ENCODE data around the gene TP63. TPM values are rescaled to one million over a fixed set of nuclear protein-coding genes. Genes with fewer than 3 reads are reported as not detected.

Gene TP63
- total RNA-seq, 1 experiment from 2014 or later, result 41.9 TPM

- CTCF ChIA-PET, result interaction anchor here (1.3 to 2.3 kb wide), 4 partner anchors 237 to 361 kb away, joined by 3 to 9 read pairs (median 4); no protein-coding TSS in a partner anchor
- H3K9me3 Mint-ChIP-seq (ENCODE audit: unreplicated experiment), result peaks cover 7% of the 10 kb centered on the region
- no peaks in the 10 kb centered on the region for H3K27me3 Mint-ChIP-seq (ENCODE audit: insufficient read depth, unreplicated experiment)
- DNase-seq (ENCODE audit: unreplicated experiment), result no peak
- peaks cover 48% of the 10 kb centered on the region for H3K4me1 Mint-ChIP-seq (ENCODE audit: insufficient read depth, unreplicated experiment)
- intact Hi-C loops (cut with micrococcal nuclease), result loop anchor here (1.0 to 10.0 kb wide), 5 partner anchors 195 to 360 kb away; no protein-coding TSS in a partner anchor
- peak overlapping the region; percentile 84 for H3K27ac Mint-ChIP-seq (ENCODE audit: low read depth, unreplicated experiment)
- no peak for TF ChIP-seq CTCF (IDR thresholded peaks at IDR 0.05; ENCODE audit: unreplicated experiment)
- POLR2A ChIA-PET, result interaction anchor here (0.5 to 8.1 kb wide), 30 partner anchors 15 to 336 kb away, joined by 3 to 90 read pairs (median 4); no protein-coding TSS in a partner anchor
- no peaks in the 10 kb centered on the region for H3K36me3 Mint-ChIP-seq (ENCODE audit: insufficient read depth, unreplicated experiment)
- no TSS peak for BruUV-seq (replicated peaks)
- H3K4me3 Mint-ChIP-seq (ENCODE audit: unreplicated experiment), result no peak overlapping the region
Measured at GRCh38 chr3:189587664-189588040, 43.5 kb upstream of the TP63 start.

- intact Hi-C loops (cut with micrococcal nuclease), result loop anchor here (1.0 to 10.0 kb wide), 5 partner anchors 196 to 359 kb away; no protein-coding TSS in a partner anchor
- Mint-ChIP-seq H3K9me3 (ENCODE audit: unreplicated experiment) (peaks cover 7% of the 10 kb centered on the region), H3K4me3 (ENCODE audit: unreplicated experiment) (peak overlapping the region; percentile 60), H3K36me3 (ENCODE audit: insufficient read depth, unreplicated experiment) (no peaks in the 10 kb centered on the region), H3K4me1 (ENCODE audit: insufficient read depth, unreplicated experiment) (peaks cover 48% of the 10 kb centered on the region), H3K27ac (ENCODE audit: low read depth, unreplicated experiment) (peak overlapping the region; percentile 84), H3K27me3 (ENCODE audit: insufficient read depth, unreplicated experiment) (no peaks in the 10 kb centered on the region)
- DNase-seq (ENCODE audit: unreplicated experiment), result peak; percentile 80
- POLR2A ChIA-PET, result interaction anchor here (0.5 to 8.1 kb wide), 32 partner anchors 9 to 336 kb away, joined by 3 to 90 read pairs (median 4); no protein-coding TSS in a partner anchor
- TF ChIP-seq CTCF (IDR thresholded peaks at IDR 0.05; ENCODE audit: unreplicated experiment), result no peak
- TSS peak; percentile 85 for BruUV-seq (replicated peaks)
- CTCF ChIA-PET, result interaction anchor here (1.0 to 2.3 kb wide), 6 partner anchors 209 to 361 kb away, joined by 3 to 9 read pairs (median 4); no protein-coding TSS in a partner anchor
Measured at GRCh38 chr3:189588070-189588469, 43.1 kb upstream of the TP63 start.

- no TSS peak for BruUV-seq (replicated peaks)
- intact Hi-C loops (cut with micrococcal nuclease), result loop anchor here (1.0 to 10.0 kb wide), 5 partner anchors 196 to 359 kb away; no protein-coding TSS in a partner anchor
- CTCF ChIA-PET, result interaction anchor here (0.5 to 2.3 kb wide), 9 partner anchors 202 to 360 kb away, joined by 3 to 9 read pairs (median 4); no protein-coding TSS in a partner anchor
- Mint-ChIP-seq H3K36me3 (ENCODE audit: insufficient read depth, unreplicated experiment) (no peaks in the 10 kb centered on the region), H3K27ac (ENCODE audit: low read depth, unreplicated experiment) (peak overlapping the region; percentile 84), H3K4me3 (ENCODE audit: unreplicated experiment) (peak overlapping the region; percentile 60), H3K4me1 (ENCODE audit: insufficient read depth, unreplicated experiment) (peaks cover 48% of the 10 kb centered on the region), H3K9me3 (ENCODE audit: unreplicated experiment) (peaks cover 7% of the 10 kb centered on the region), H3K27me3 (ENCODE audit: insufficient read depth, unreplicated experiment) (no peaks in the 10 kb centered on the region)
- TF ChIP-seq CTCF (IDR thresholded peaks at IDR 0.05; ENCODE audit: unreplicated experiment), result no peak
- peak; percentile 92 for DNase-seq (ENCODE audit: unreplicated experiment)
- POLR2A ChIA-PET, result interaction anchor here (0.7 to 8.1 kb wide), 34 partner anchors 9 to 345 kb away, joined by 3 to 90 read pairs (median 4); no protein-coding TSS in a partner anchor
Measured at GRCh38 chr3:189588475-189589178, 42.6 kb upstream of the TP63 start.

- TF ChIP-seq CTCF (IDR thresholded peaks at IDR 0.05; ENCODE audit: unreplicated experiment), result no peak
- ChIA-PET CTCF (interaction anchor here (0.5 to 2.3 kb wide), 7 partner anchors 202 to 360 kb away, joined by 3 to 9 read pairs (median 3); no protein-coding TSS in a partner anchor), POLR2A (interaction anchor here (0.7 to 8.1 kb wide), 23 partner anchors 8 to 344 kb away, joined by 3 to 90 read pairs (median 7); no protein-coding TSS in a partner anchor)
- intact Hi-C loops (cut with micrococcal nuclease), result loop anchor here (5.0 to 10.0 kb wide), 3 partner anchors 197 to 358 kb away; no protein-coding TSS in a partner anchor
- Mint-ChIP-seq H3K4me3 (ENCODE audit: unreplicated experiment) (peak overlapping the region; percentile 60), H3K36me3 (ENCODE audit: insufficient read depth, unreplicated experiment) (no peaks in the 10 kb centered on the region), H3K27ac (ENCODE audit: low read depth, unreplicated experiment) (peak overlapping the region; percentile 84), H3K9me3 (ENCODE audit: unreplicated experiment) (peaks cover 7% of the 10 kb centered on the region), H3K27me3 (ENCODE audit: insufficient read depth, unreplicated experiment) (no peaks in the 10 kb centered on the region), H3K4me1 (ENCODE audit: insufficient read depth, unreplicated experiment) (peaks cover 45% of the 10 kb centered on the region)
- DNase-seq (ENCODE audit: unreplicated experiment), result no peak
- BruUV-seq (replicated peaks), result no TSS peak
Measured at GRCh38 chr3:189589179-189589569, 42.0 kb upstream of the TP63 start.
